Body of pancreas (tissue), 4 donors: ENCODE data around the gene GRM4. TPM values are rescaled to one million over a fixed set of nuclear protein-coding genes. Genes with fewer than 3 reads are reported as not detected.
A peak's percentile ranks its signal among the peaks of the same experiment; 100 is the strongest.

Experiments used
- ATAC-seq: fragments of 150-250 bp; one replicate; pipeline ENCODE4 v1.9.1; 2016
- DNase-seq, 4 donors: peaks; one replicate each; pipeline ENCODE4 v3.0.0-alpha.2; 2019
- H3K27ac ChIP-seq, 4 donors: fragments of 200-600 bp; sonication (generic); 1 replicate in 3 of 4; 2 replicates in 1 of 4; pipeline versions ENCODE4 v1.5.1 to v1.6.1; 2016 to 2019; ENCODE audit warnings: mild to moderate bottlenecking in 1 of 4, mixed read lengths in 1 of 4, moderate library complexity in 1 of 4
- H3K27me3 ChIP-seq, 2 donors: fragments of 200-600 bp; sonication (generic); one replicate each; pipeline ENCODE4 v1.6.0; 2016; ENCODE audit warnings: mild to moderate bottlenecking in 1 of 2
- H3K36me3 ChIP-seq, 2 donors: fragments of 200-600 bp; sonication (generic); replicated peaks in 1 of 2; 2 replicates each; pipeline ENCODE4 v1.5.1; 2016; ENCODE audit warnings: low read depth in 2 of 2; ENCODE audit not compliant: insufficient read depth in 1 of 2
- H3K4me1 ChIP-seq: fragments of 200-600 bp; sonication (generic); one replicate; pipeline ENCODE4 v1.6.0; 2016
- H3K4me3 ChIP-seq, 2 donors: fragments of 200-600 bp; sonication (generic); 1 replicate in 1 of 2; 2 replicates in 1 of 2; pipeline ENCODE4 v1.5.1; 2016 to 2019
- H3K9me3 ChIP-seq, 3 donors: fragments of 200-600 bp; sonication (generic); 1 replicate in 2 of 3; 2 replicates in 1 of 3; pipeline ENCODE4 v1.5.1; 2016
- CTCF ChIP-seq, 7 experiments: fragments of 450-650 bp in 4 of 7; fragments of 200-600 bp in 3 of 7; sonication (generic) in 3 of 7; IDR thresholded peaks; one replicate each; pipeline ENCODE4 v1.5.1; 2016 to 2019; ENCODE audit warnings: antibody characterized with exemption in 7 of 7
- POLR2A ChIP-seq, 3 donors: fragments of 450-650 bp; IDR thresholded peaks; one replicate each; pipeline ENCODE4 v1.6.1; 2016; ENCODE audit warnings: antibody characterized with exemption in 3 of 3, mild to moderate bottlenecking in 2 of 3
- WGBS, 2 donors: methylation state at CpG; one replicate each; pipeline ENCODE4 v1.1.5; 2017; 5-methylcytosine and 5-hydroxymethylcytosine counted together
- intact Hi-C: fragments of 100-400 bp; cut with DNase I; formaldehyde crosslinking; loops from one replicate; pipeline ENCODE4 v1.15.1; 2023
- total RNA-seq, 2 donors: library from RNA; depleted of rRNA; stranded (reverse); fragments of >200 nt; gene quantifications; one replicate each; pipeline ENCODE4 v1.1.0, GENCODE V29; 2016

GRM4 gene
- total RNA-seq, 2 donors from 2014 or later: 0.33 TPM; not detected in 1

- Histone ChIP-seq H3K4me1 (no peaks in the 10 kb centered on the region), H3K27me3 (no peaks in the 10 kb centered on the region), H3K9me3 (no peaks in the 10 kb centered on the region), H3K27ac (peak overlapping the region in 1 of 4 donors; percentile 67), H3K36me3 (no peaks in the 10 kb centered on the region), H3K4me3 (no peak overlapping the region)
- 67 to 73% methylated on average over 8 of the region's 8 CpGs for WGBS, 2 donors
- TF ChIP-seq CTCF (IDR thresholded peaks at IDR 0.05) (no peak), POLR2A (IDR thresholded peaks at IDR 0.05) (no peak)
- DNase-seq (peak in 1 of 4 donors; percentile 54), ATAC-seq (no peak)
- intact Hi-C loops: no loop called here
These were observed 37.1 kb upstream of the GRM4 start for GRCh38 chr6:34182751-34183531.

DNA sequence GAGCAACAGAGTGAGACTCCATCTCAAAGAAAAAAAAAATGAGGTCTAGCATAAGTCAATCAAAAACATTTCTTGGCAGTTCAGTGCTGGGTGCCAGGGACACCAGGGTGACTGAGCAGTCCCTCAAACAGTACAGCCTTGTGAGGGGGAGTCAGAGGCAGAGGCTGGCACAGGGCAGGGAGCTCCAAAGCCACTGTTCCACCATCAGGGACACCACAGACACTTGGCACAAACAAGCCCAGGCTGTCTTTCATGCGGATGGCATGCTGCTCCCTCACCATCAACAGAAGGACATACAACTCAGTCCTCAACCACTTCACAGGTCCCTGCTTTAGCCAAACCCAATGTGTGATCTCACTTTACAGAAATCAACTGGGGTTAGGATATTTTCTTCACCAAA lies 36.0 kb upstream of the GRM4 start:
- 75 to 76% methylated on average over 1 of the region's 1 CpG for WGBS, 2 donors
- no peaks in the 10 kb centered on the region for H3K36me3 ChIP-seq
- ATAC-seq: no peak
- H3K4me1 ChIP-seq: no peaks in the 10 kb centered on the region
- no peak overlapping the region for H3K27ac ChIP-seq
- TF ChIP-seq CTCF (IDR thresholded peaks at IDR 0.05): no peak
- no peak for TF ChIP-seq POLR2A (IDR thresholded peaks at IDR 0.05)
- DNase-seq: no peak
- intact Hi-C loops: no loop called here
- no peaks in the 10 kb centered on the region for H3K27me3 ChIP-seq
- no peaks in the 10 kb centered on the region for H3K9me3 ChIP-seq
- H3K4me3 ChIP-seq: no peak overlapping the region

DNA sequence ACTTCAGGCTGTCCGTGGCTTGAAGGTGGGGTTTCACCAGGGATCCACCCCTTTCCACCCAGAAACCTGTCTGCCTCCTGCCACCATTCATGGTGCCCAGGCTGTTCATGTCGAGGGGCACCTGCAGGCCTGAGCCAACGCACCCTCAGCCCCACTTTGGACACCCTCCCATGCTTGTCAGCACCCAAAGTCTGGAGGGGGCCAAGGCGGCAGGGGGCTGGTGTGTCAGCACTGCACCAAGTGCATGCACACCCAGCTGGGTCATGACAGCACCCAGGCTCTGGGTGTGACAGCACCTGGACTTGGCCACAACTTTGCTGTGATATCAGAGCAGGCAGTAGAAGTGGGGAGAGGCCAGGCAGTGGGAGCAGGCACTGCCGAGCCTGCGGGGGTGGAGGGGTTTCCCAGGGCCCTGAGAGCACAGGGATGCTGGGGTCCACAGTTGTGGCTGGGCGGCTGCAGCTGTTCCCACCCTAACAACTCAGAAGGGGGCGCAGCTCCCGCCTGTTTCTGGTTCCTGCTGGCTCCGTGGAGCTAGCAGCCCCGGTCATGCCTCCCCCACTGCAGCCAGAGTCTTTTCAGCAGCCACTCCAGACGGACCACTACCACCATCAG lies 33.3 kb upstream of the GRM4 start:
- H3K4me1 ChIP-seq: no peaks in the 10 kb centered on the region
- no peak for TF ChIP-seq POLR2A (IDR thresholded peaks at IDR 0.05)
- TF ChIP-seq CTCF (IDR thresholded peaks at IDR 0.05): no peak
- no peak overlapping the region for H3K27ac ChIP-seq
- intact Hi-C loops: loop anchor here (10.0 kb wide), 1 partner anchor 416 kb away; no protein-coding TSS in a partner anchor
- H3K36me3 ChIP-seq: no peaks in the 10 kb centered on the region
- H3K27me3 ChIP-seq: no peaks in the 10 kb centered on the region
- H3K4me3 ChIP-seq: no peak overlapping the region
- WGBS, 2 donors: 50 to 55% methylated on average over 4 to 12 of the region's 12 CpGs
- H3K9me3 ChIP-seq: no peaks in the 10 kb centered on the region
- DNase-seq: no peak
- no peak for ATAC-seq

DNA sequence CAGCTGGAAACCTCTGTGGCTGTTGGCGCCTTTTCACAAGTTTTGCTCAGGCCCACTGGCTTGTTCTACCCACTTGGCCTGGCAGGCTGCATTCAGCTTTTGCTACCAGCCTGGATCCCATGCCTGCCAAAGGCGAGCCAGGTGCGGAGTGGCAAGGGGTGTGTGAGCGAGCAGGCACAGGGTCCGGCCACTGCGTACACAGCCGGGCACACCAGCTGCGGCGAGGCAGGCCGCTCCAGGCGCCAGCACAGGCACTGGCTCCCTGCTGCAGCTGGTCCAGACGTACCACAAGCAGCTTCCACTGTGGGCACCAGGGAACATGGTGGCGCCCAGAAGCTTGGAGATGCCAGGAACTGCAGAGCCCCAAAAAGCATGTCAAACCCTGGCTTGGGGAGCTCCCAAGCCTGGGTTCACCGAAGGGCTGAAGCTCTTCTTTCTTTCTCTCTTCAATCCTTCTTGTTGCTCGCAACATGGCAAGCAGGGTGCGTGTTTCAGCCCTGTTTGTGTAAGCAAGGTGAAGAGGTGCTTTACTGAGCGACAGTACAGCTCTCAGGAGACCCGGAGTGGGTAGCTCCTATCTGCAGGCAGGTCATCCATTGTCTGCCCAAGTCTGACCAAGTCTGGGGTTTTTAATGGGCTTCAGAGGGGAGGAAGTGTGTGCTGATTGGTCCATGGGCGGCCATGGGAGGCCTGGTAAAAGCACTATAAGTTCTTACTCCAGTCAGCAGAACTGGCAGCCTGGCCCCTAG lies 32.6 kb upstream of the GRM4 start:
- DNase-seq (no peak), ATAC-seq (no peak)
- intact Hi-C loops: loop anchor here (10.0 kb wide), 1 partner anchor 416 kb away; no protein-coding TSS in a partner anchor
- Histone ChIP-seq H3K9me3 (no peaks in the 10 kb centered on the region), H3K27me3 (no peaks in the 10 kb centered on the region), H3K27ac (no peak overlapping the region), H3K36me3 (no peaks in the 10 kb centered on the region), H3K4me3 (no peak overlapping the region), H3K4me1 (no peaks in the 10 kb centered on the region)
- WGBS, 2 donors: 83% methylated on average over 12 to 19 of the region's 19 CpGs
- no peak for TF ChIP-seq CTCF (IDR thresholded peaks at IDR 0.05)
- TF ChIP-seq POLR2A (IDR thresholded peaks at IDR 0.05): no peak
